Measurements from ENCODE around the gene HYLS1.

DNA sequence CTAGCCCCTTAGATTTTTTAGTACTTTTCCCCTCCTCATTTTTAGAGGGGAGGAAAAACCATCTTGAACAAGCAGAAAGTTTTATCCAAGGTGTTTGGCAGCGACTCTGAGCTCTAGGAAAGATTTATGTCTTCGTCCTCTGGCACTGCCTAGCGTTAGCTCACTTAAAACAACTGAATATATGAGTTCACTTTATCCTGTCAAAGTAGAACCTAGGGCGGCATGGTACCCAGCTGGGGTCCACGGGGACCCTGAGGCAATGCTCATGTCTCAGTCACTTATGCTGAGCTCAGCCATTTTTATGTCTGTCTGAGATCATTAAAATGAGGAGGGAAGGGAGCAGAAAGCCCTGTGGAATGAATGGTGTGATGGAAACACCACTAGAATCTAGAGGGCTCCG lies 44.2 kb downstream of the HYLS1 start:
- TF ChIP-seq ZNF274 (IDR thresholded peaks at IDR 0.05; ENCODE audit: low read depth, low read length): no peak
- no peak for TF ChIP-seq YY1 (IDR thresholded peaks at IDR 0.05; ENCODE audit: insufficient read depth, insufficient read length)
- TF ChIP-seq SUZ12 (IDR thresholded peaks at IDR 0.05; ENCODE audit: extremely low read depth, insufficient read depth, insufficient read length): no peak

Data from NT2/D1 (cell line).